WTC11 (cell line): ENCODE measurements around the gene NPPA. TPM values are rescaled to one million over a fixed set of nuclear protein-coding genes. Genes with fewer than 3 reads are reported as not detected.

Experiments used
- ATAC-seq: fragments of 200-7000 bp; cut with Tn5 transposase; 2 replicates; pipeline ENCODE4 v1.10.0; 2021; ENCODE audit warnings: mild to moderate bottlenecking, moderate library complexity
- CTCF ChIA-PET: fragments of 300-600 bp; sonication (Branson Sonifier 250); formaldehyde crosslinking; loops from one replicate; lab custom pipeline; 2021; ENCODE audit warnings: antibody characterized with exemption; lab: Charles Lee
- POLR2A ChIA-PET: fragments of 350-600 bp; sonication (Branson Sonifier 250); formaldehyde crosslinking; loops from one replicate; lab custom pipeline; 2021; ENCODE audit warnings: antibody characterized with exemption; lab: Charles Lee
- DNase-seq: peaks from one replicate; pipeline ENCODE4 v3.0.0; 2021; ENCODE audit warnings: low spot score
- H3K27ac Mint-ChIP-seq: 2 replicates; pipeline ENCODE4 v1.8.0; 2021; ENCODE audit warnings: mixed read lengths
- H3K27me3 Mint-ChIP-seq: 2 replicates; pipeline ENCODE4 v1.8.0; 2021; ENCODE audit warnings: low read depth, mild to moderate bottlenecking, moderate library complexity, mixed read lengths
- H3K36me3 Mint-ChIP-seq: 2 replicates; pipeline ENCODE4 v1.8.0; 2021; ENCODE audit warnings: mixed read lengths
- H3K4me1 Mint-ChIP-seq: 2 replicates; pipeline ENCODE4 v1.8.0; 2022; ENCODE audit warnings: mixed read lengths
- H3K4me3 Mint-ChIP-seq: 2 replicates; pipeline ENCODE4 v1.8.0; 2021; ENCODE audit warnings: mild to moderate bottlenecking, moderate library complexity, mixed read lengths
- H3K9me3 Mint-ChIP-seq: 2 replicates; pipeline ENCODE4 v1.8.0; 2021; ENCODE audit warnings: mixed read lengths
- CTCF ChIP-seq: fragments of 200-600 bp; IDR thresholded peaks from 2 replicates; pipeline ENCODE4 v1.8.0; 2022; ENCODE audit warnings: antibody characterized with exemption
- ERG ChIP-seq: fragments of 250-450 bp; sonication (Bioruptor Pico); IDR thresholded peaks from 2 replicates; pipeline ENCODE4 v1.8.0; 2021; ENCODE audit warnings: mild to moderate bottlenecking
- GRHL2 ChIP-seq: fragments of 250-450 bp; sonication (Bioruptor Pico); IDR thresholded peaks from 2 replicates; pipeline ENCODE4 v1.8.0; 2022; ENCODE audit warnings: mild to moderate bottlenecking, moderate library complexity; ENCODE audit not compliant: insufficient replicate concordance, severe bottlenecking
- NFYB ChIP-seq: sonication (generic); formaldehyde crosslinking; conservative IDR thresholded peaks from 2 replicates; pipeline ENCODE4 v1.8.0; 2022; ENCODE audit warnings: low read depth, missing genetic modification reagents
- NR2C2 ChIP-seq: sonication (generic); formaldehyde crosslinking; IDR thresholded peaks from 2 replicates; pipeline ENCODE4 v1.8.0; 2022; ENCODE audit warnings: mild to moderate bottlenecking, missing genetic modification reagents
- PRRX2 ChIP-seq: fragments of 250-450 bp; sonication (Bioruptor Pico); IDR thresholded peaks from 2 replicates; pipeline ENCODE4 v1.8.0; 2021; ENCODE audit warnings: mild to moderate bottlenecking
- RORB ChIP-seq: fragments of 250-450 bp; sonication (Bioruptor Pico); IDR thresholded peaks from 2 replicates; pipeline ENCODE4 v1.9.0; 2021; ENCODE audit warnings: mild to moderate bottlenecking
- TEAD4 ChIP-seq: sonication (generic); formaldehyde crosslinking; IDR thresholded peaks from 2 replicates; pipeline ENCODE4 v1.8.0; 2022; ENCODE audit warnings: mild to moderate bottlenecking, missing genetic modification reagents
- ZNF138 ChIP-seq: sonication (generic); formaldehyde crosslinking; conservative IDR thresholded peaks from 2 replicates; pipeline ENCODE4 v1.8.1; 2022; ENCODE audit warnings: mild to moderate bottlenecking, moderate library complexity, missing genetic modification reagents
- ZNF396 ChIP-seq: fragments of 250-450 bp; sonication (Bioruptor Pico); IDR thresholded peaks from 2 replicates; pipeline ENCODE4 v1.8.0; 2021; ENCODE audit warnings: mild to moderate bottlenecking, moderate library complexity, borderline replicate concordance
- ZNF416 ChIP-seq: fragments of 250-450 bp; sonication (Bioruptor Pico); IDR thresholded peaks from 2 replicates; pipeline ENCODE4 v1.9.0; 2021; ENCODE audit warnings: mild to moderate bottlenecking, inconsistent platforms
- total RNA-seq: library from RNA; stranded (reverse); gene quantifications from 3 replicates; pipeline ENCODE4 v1.2.3, GENCODE V29; 2021
- TF ChIP-seq, protein P1 (sequence below): sonication (generic); formaldehyde crosslinking; IDR thresholded peaks from 2 replicates; pipeline ENCODE4 v1.8.1; 2023; ENCODE audit warnings: mild to moderate bottlenecking, missing genetic modification reagents
- TF ChIP-seq, protein P2 (sequence below): sonication (generic); formaldehyde crosslinking; IDR thresholded peaks from 2 replicates; pipeline ENCODE4 v1.8.0; 2022; ENCODE audit warnings: mild to moderate bottlenecking, missing genetic modification reagents
- TF ChIP-seq, protein P3 (sequence below): sonication (generic); formaldehyde crosslinking; IDR thresholded peaks from 2 replicates; pipeline ENCODE4 v1.8.1; 2023; ENCODE audit warnings: mild to moderate bottlenecking, moderate library complexity, missing genetic modification reagents

The NPPA gene
- total RNA-seq, 1 experiment from 2014 or later: not detected

GRCh38 chr1:11854519-11854918 is 6.9 kb upstream of the NPPA start:
- Mint-ChIP-seq H3K4me1 (no peaks in the 10 kb centered on the region), H3K4me3 (no peak overlapping the region), H3K36me3 (no peaks in the 10 kb centered on the region), H3K27ac (no peak overlapping the region), H3K9me3 (no peaks in the 10 kb centered on the region), H3K27me3 (peaks cover 31% of the 10 kb centered on the region)
- ChIA-PET POLR2A (interaction anchor here (1.2 kb wide), 1 partner anchor 55 kb away, joined by 3 read pairs; no protein-coding TSS in a partner anchor), CTCF (interaction anchor here (0.8 to 3.0 kb wide), 7 partner anchors 13 to 112 kb away, joined by 3 to 12 read pairs (median 6); no protein-coding TSS in a partner anchor)
- ATAC-seq (no peak), DNase-seq (no peak)
- TF ChIP-seq NR2C2 (CRISPR knock-in tag) (no peak), TEAD4 (no peak), RORB (CRISPR knock-in tag) (no peak), ZNF396 (CRISPR knock-in tag) (no peak), PRRX2 (CRISPR knock-in tag) (no peak), NFYB (CRISPR knock-in tag) (no peak), ZNF416 (CRISPR knock-in tag) (no peak)
- TF ChIP-seq, protein P1, sequence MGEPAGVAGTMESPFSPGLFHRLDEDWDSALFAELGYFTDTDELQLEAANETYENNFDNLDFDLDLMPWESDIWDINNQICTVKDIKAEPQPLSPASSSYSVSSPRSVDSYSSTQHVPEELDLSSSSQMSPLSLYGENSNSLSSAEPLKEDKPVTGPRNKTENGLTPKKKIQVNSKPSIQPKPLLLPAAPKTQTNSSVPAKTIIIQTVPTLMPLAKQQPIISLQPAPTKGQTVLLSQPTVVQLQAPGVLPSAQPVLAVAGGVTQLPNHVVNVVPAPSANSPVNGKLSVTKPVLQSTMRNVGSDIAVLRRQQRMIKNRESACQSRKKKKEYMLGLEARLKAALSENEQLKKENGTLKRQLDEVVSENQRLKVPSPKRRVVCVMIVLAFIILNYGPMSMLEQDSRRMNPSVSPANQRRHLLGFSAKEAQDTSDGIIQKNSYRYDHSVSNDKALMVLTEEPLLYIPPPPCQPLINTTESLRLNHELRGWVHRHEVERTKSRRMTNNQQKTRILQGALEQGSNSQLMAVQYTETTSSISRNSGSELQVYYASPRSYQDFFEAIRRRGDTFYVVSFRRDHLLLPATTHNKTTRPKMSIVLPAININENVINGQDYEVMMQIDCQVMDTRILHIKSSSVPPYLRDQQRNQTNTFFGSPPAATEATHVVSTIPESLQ (CRISPR knock-in tag): no peak
- TF ChIP-seq, protein P2, sequence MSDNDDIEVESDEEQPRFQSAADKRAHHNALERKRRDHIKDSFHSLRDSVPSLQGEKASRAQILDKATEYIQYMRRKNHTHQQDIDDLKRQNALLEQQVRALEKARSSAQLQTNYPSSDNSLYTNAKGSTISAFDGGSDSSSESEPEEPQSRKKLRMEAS (CRISPR knock-in tag): no peak

DNA sequence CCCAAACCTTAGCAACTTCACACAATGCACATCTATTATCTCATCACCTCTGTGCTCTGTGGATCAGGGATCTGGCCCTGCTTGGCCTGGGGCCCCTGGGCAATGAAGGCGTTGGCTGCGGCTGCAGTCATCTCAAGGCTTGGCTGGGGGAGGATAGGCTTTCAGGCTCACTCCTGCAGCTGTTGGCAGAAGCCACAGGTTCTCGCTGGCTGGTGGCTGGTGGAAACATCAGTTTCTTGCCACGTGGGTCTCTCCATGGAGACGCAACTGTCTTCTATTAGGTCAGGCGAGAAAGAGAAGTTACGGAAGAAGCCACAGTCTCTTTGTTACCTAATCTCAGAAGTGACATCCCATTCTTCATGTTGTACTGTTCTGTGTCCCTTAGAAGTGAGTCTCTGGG is 3.6 kb upstream of the NPPA start:
- CTCF ChIA-PET: interaction anchor here (1.2 kb wide), 1 partner anchor 9 kb away, joined by 4 read pairs; no protein-coding TSS in a partner anchor

More for the DNA sequence above, 3.6 kb upstream of the NPPA start:
- DNase-seq: no peak
- H3K9me3 Mint-ChIP-seq: no peaks in the 10 kb centered on the region
- POLR2A ChIA-PET: no interaction called here
- H3K4me1 Mint-ChIP-seq: no peaks in the 10 kb centered on the region
- H3K4me3 Mint-ChIP-seq: no peak overlapping the region
- no peaks in the 10 kb centered on the region for H3K36me3 Mint-ChIP-seq
- no peak for ATAC-seq
- TF ChIP-seq, protein P1 (CRISPR knock-in tag): no peak
- TF ChIP-seq, protein P3, sequence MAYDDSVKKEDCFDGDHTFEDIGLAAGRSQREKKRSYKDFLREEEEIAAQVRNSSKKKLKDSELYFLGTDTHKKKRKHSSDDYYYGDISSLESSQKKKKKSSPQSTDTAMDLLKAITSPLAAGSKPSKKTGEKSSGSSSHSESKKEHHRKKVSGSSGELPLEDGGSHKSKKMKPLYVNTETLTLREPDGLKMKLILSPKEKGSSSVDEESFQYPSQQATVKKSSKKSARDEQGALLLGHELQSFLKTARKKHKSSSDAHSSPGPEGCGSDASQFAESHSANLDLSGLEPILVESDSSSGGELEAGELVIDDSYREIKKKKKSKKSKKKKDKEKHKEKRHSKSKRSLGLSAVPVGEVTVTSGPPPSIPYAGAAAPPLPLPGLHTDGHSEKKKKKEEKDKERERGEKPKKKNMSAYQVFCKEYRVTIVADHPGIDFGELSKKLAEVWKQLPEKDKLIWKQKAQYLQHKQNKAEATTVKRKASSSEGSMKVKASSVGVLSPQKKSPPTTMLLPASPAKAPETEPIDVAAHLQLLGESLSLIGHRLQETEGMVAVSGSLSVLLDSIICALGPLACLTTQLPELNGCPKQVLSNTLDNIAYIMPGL (CRISPR knock-in tag): no peak
- TF ChIP-seq GRHL2 (CRISPR knock-in tag): no peak
- no peak for TF ChIP-seq CTCF
- no peak for TF ChIP-seq ERG (CRISPR knock-in tag)
- no peak for TF ChIP-seq ZNF138 (CRISPR knock-in tag)
- no peaks in the 10 kb centered on the region; the same call in 1 of the 2 replicates for H3K27me3 Mint-ChIP-seq
- H3K27ac Mint-ChIP-seq: peak overlapping the region; percentile 64; the same call in 1 of the 2 replicates
